WTC11 (cell line): ENCODE measurements around the gene CEMIP. TPM values are rescaled to one million over a fixed set of nuclear protein-coding genes. Genes with fewer than 3 reads are reported as not detected.
A peak's percentile ranks its signal among the peaks of the same experiment; 100 is the strongest.

ENCODE experiments used
- ATAC-seq: fragments of 200-7000 bp; cut with Tn5 transposase; 2 replicates; pipeline ENCODE4 v1.10.0; 2021; ENCODE audit warnings: mild to moderate bottlenecking, moderate library complexity
- CTCF ChIA-PET: fragments of 300-600 bp; sonication (Branson Sonifier 250); formaldehyde crosslinking; loops from one replicate; lab custom pipeline; 2021; ENCODE audit warnings: antibody characterized with exemption; lab: Charles Lee
- POLR2A ChIA-PET: fragments of 350-600 bp; sonication (Branson Sonifier 250); formaldehyde crosslinking; loops from one replicate; lab custom pipeline; 2021; ENCODE audit warnings: antibody characterized with exemption; lab: Charles Lee
- DNase-seq: peaks from one replicate; pipeline ENCODE4 v3.0.0; 2021; ENCODE audit warnings: low spot score
- H3K27ac Mint-ChIP-seq: 2 replicates; pipeline ENCODE4 v1.8.0; 2021; ENCODE audit warnings: mixed read lengths
- H3K27me3 Mint-ChIP-seq: 2 replicates; pipeline ENCODE4 v1.8.0; 2021; ENCODE audit warnings: low read depth, mild to moderate bottlenecking, moderate library complexity, mixed read lengths
- H3K36me3 Mint-ChIP-seq: 2 replicates; pipeline ENCODE4 v1.8.0; 2021; ENCODE audit warnings: mixed read lengths
- H3K4me1 Mint-ChIP-seq: 2 replicates; pipeline ENCODE4 v1.8.0; 2022; ENCODE audit warnings: mixed read lengths
- H3K4me3 Mint-ChIP-seq: 2 replicates; pipeline ENCODE4 v1.8.0; 2021; ENCODE audit warnings: mild to moderate bottlenecking, moderate library complexity, mixed read lengths
- H3K9me3 Mint-ChIP-seq: 2 replicates; pipeline ENCODE4 v1.8.0; 2021; ENCODE audit warnings: mixed read lengths
- ELF4 ChIP-seq: sonication (generic); formaldehyde crosslinking; IDR thresholded peaks from 2 replicates; pipeline ENCODE4 v1.8.1; 2022; ENCODE audit warnings: low read depth, mild to moderate bottlenecking, moderate library complexity, missing genetic modification reagents
- FOXK1 ChIP-seq: sonication (generic); formaldehyde crosslinking; IDR thresholded peaks from 2 replicates; pipeline ENCODE4 v1.8.0; 2022; ENCODE audit warnings: mild to moderate bottlenecking, moderate library complexity, missing genetic modification reagents
- GRHL2 ChIP-seq: fragments of 250-450 bp; sonication (Bioruptor Pico); IDR thresholded peaks from 2 replicates; pipeline ENCODE4 v1.8.0; 2022; ENCODE audit warnings: mild to moderate bottlenecking, moderate library complexity; ENCODE audit not compliant: insufficient replicate concordance, severe bottlenecking
- GTF2I ChIP-seq: fragments of 250-450 bp; sonication (Bioruptor Pico); conservative IDR thresholded peaks from 2 replicates; pipeline ENCODE4 v1.4.0; 2021; ENCODE audit warnings: mild to moderate bottlenecking
- HMGA2 ChIP-seq: fragments of 250-450 bp; sonication (Bioruptor Pico); IDR thresholded peaks from 2 replicates; pipeline ENCODE4 v1.4.0; 2021; ENCODE audit warnings: mild to moderate bottlenecking, moderate library complexity
- MXD4 ChIP-seq: fragments of 250-450 bp; sonication (Bioruptor Pico); IDR thresholded peaks from 2 replicates; pipeline ENCODE4 v1.8.0; 2021; ENCODE audit warnings: mild to moderate bottlenecking, moderate library complexity, borderline replicate concordance
- NFE2L1 ChIP-seq: sonication (generic); formaldehyde crosslinking; IDR thresholded peaks from 2 replicates; pipeline ENCODE4 v1.8.1; 2023; ENCODE audit warnings: missing genetic modification reagents
- NR1H2 ChIP-seq: sonication (generic); formaldehyde crosslinking; IDR thresholded peaks from 2 replicates; pipeline ENCODE4 v1.9.0; 2021; ENCODE audit warnings: mild to moderate bottlenecking, moderate library complexity, missing genetic modification reagents
- SOX15 ChIP-seq: fragments of 250-450 bp; sonication (Bioruptor Pico); IDR thresholded peaks from 2 replicates; pipeline ENCODE4 v1.9.0; 2021; ENCODE audit warnings: mild to moderate bottlenecking
- TEAD1 ChIP-seq: sonication (generic); formaldehyde crosslinking; IDR thresholded peaks from 2 replicates; pipeline ENCODE4 v1.8.0; 2022; ENCODE audit warnings: mild to moderate bottlenecking, missing genetic modification reagents
- ZNF121 ChIP-seq: sonication (generic); formaldehyde crosslinking; IDR thresholded peaks from 2 replicates; pipeline ENCODE4 v1.8.0; 2023; ENCODE audit warnings: missing genetic modification reagents
- ZNF138 ChIP-seq: sonication (generic); formaldehyde crosslinking; conservative IDR thresholded peaks from 2 replicates; pipeline ENCODE4 v1.8.1; 2022; ENCODE audit warnings: mild to moderate bottlenecking, moderate library complexity, missing genetic modification reagents
- ZNF396 ChIP-seq: fragments of 250-450 bp; sonication (Bioruptor Pico); IDR thresholded peaks from 2 replicates; pipeline ENCODE4 v1.8.0; 2021; ENCODE audit warnings: mild to moderate bottlenecking, moderate library complexity, borderline replicate concordance
- total RNA-seq: library from RNA; stranded (reverse); gene quantifications from 3 replicates; pipeline ENCODE4 v1.2.3, GENCODE V29; 2021
- TF ChIP-seq, protein P1 (sequence below): sonication (generic); formaldehyde crosslinking; IDR thresholded peaks from 2 replicates; pipeline ENCODE4 v1.8.1; 2022; ENCODE audit warnings: mild to moderate bottlenecking, missing genetic modification reagents, moderate library complexity, borderline replicate concordance
- TF ChIP-seq, protein P2 (sequence below): fragments of 250-450 bp; sonication (Bioruptor Pico); IDR thresholded peaks from 2 replicates; pipeline ENCODE4 v1.9.0; 2021; ENCODE audit warnings: moderate library complexity, mild to moderate bottlenecking, inconsistent platforms, borderline replicate concordance
- TF ChIP-seq, protein P3 (sequence below): sonication (generic); formaldehyde crosslinking; IDR thresholded peaks from 2 replicates; pipeline ENCODE4 v1.8.1; 2022; ENCODE audit warnings: low read depth, mild to moderate bottlenecking, moderate library complexity, missing genetic modification reagents, borderline replicate concordance
- TF ChIP-seq, protein P4 (sequence below): fragments of 250-450 bp; sonication (Bioruptor Pico); IDR thresholded peaks from 2 replicates; pipeline ENCODE4 v1.9.0; 2021; ENCODE audit warnings: mild to moderate bottlenecking, borderline replicate concordance
- TF ChIP-seq, protein P5 (sequence below): sonication (generic); formaldehyde crosslinking; IDR thresholded peaks from 2 replicates; pipeline ENCODE4 v1.8.0; 2022; ENCODE audit warnings: mild to moderate bottlenecking, missing genetic modification reagents
- TF ChIP-seq, protein P6 (sequence below): sonication (generic); formaldehyde crosslinking; IDR thresholded peaks from 2 replicates; pipeline ENCODE4 v1.8.0; 2023; ENCODE audit warnings: missing genetic modification reagents, mild to moderate bottlenecking, borderline replicate concordance

CEMIP gene
- total RNA-seq, 1 experiment from 2014 or later, result 0.87 TPM

DNA sequence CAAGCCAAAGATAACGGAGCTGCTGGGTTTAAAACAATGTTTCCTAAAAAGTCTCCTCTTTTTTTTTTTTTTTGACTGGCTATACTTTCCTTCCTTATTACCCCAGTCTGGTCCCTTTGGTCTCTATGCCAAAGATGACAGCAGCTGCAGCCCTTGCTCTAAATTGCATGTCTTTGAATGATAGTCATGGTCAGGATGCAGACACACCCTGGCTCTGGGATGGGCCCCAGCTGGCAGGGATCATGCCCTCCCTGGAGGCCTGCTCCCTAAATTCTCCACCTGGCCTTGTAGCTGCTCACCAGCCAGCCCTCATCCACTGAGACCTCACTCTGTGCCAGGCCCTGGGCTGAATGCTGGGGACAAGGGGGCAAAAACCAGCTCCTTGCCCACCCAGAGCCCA lies 114.6 kb downstream of the CEMIP start:
- CTCF ChIA-PET, result interaction anchor here (0.8 to 0.9 kb wide), 2 partner anchors 76 to 373 kb away, joined by 3 read pairs; no protein-coding TSS in a partner anchor
- POLR2A ChIA-PET, result no interaction called here

DNA sequence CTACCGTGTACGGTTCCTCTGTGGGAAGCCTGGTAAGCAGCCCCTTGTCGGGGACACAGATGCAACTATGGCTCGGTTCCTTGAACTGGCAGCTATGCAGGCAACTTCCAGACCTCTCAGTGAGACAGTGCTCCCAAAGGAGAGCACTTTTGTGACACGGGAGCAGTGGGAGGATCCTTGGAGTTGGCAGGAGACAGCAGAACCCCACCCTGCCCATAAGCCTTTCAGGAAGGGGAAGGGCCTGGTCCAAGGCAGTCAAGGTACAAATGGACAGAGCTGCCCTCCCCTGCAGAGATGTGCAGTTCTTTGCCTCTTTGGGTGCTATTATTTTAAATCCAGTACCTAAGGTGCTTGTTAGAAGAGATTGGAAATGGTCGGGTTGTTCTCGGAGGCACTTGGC lies 115.9 kb downstream of the CEMIP start:
- no peak overlapping the region for H3K27ac Mint-ChIP-seq
- TF ChIP-seq MXD4, result no peak
- no peak for TF ChIP-seq NFE2L1 (CRISPR knock-in tag)
- TF ChIP-seq, protein P1, sequence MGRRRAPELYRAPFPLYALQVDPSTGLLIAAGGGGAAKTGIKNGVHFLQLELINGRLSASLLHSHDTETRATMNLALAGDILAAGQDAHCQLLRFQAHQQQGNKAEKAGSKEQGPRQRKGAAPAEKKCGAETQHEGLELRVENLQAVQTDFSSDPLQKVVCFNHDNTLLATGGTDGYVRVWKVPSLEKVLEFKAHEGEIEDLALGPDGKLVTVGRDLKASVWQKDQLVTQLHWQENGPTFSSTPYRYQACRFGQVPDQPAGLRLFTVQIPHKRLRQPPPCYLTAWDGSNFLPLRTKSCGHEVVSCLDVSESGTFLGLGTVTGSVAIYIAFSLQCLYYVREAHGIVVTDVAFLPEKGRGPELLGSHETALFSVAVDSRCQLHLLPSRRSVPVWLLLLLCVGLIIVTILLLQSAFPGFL (CRISPR knock-in tag), result no peak
- no peak for TF ChIP-seq TEAD1 (CRISPR knock-in tag)
- no peak for TF ChIP-seq FOXK1
- no peak for TF ChIP-seq ZNF121 (CRISPR knock-in tag)
- no peak for TF ChIP-seq NR1H2
- TF ChIP-seq SOX15 (CRISPR knock-in tag), result no peak
- no peak for TF ChIP-seq HMGA2 (CRISPR knock-in tag)
- peaks cover 18% of the 10 kb centered on the region for H3K9me3 Mint-ChIP-seq
- peaks cover 17% of the 10 kb centered on the region for H3K36me3 Mint-ChIP-seq
- H3K27me3 Mint-ChIP-seq, result no peaks in the 10 kb centered on the region
- CTCF ChIA-PET, result no interaction called here
- DNase-seq, result no peak
- ATAC-seq, result no peak
- no peak overlapping the region for H3K4me3 Mint-ChIP-seq
- no peaks in the 10 kb centered on the region for H3K4me1 Mint-ChIP-seq
- POLR2A ChIA-PET, result no interaction called here

More for the DNA sequence above, 114.6 kb downstream of the CEMIP start:
- ATAC-seq, result no peak
- no peaks in the 10 kb centered on the region for H3K27me3 Mint-ChIP-seq
- H3K27ac Mint-ChIP-seq, result no peak overlapping the region
- H3K4me3 Mint-ChIP-seq, result no peak overlapping the region
- peaks cover 17% of the 10 kb centered on the region for H3K36me3 Mint-ChIP-seq
- H3K9me3 Mint-ChIP-seq, result peaks cover 18% of the 10 kb centered on the region
- peaks cover 8% of the 10 kb centered on the region for H3K4me1 Mint-ChIP-seq
- no peak for DNase-seq
- TF ChIP-seq ZNF396 (no peak), ZNF138 (no peak), ELF4 (CRISPR knock-in tag) (no peak)
- TF ChIP-seq, protein P2, sequence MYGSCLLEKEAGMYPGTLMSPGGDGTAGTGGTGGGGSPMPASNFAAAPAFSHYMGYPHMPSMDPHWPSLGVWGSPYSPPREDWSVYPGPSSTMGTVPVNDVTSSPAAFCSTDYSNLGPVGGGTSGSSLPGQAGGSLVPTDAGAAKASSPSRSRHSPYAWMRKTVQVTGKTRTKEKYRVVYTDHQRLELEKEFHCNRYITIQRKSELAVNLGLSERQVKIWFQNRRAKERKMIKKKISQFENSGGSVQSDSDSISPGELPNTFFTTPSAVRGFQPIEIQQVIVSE, result no peak
- TF ChIP-seq, protein P1 (CRISPR knock-in tag), result no peak
- TF ChIP-seq, protein P3, sequence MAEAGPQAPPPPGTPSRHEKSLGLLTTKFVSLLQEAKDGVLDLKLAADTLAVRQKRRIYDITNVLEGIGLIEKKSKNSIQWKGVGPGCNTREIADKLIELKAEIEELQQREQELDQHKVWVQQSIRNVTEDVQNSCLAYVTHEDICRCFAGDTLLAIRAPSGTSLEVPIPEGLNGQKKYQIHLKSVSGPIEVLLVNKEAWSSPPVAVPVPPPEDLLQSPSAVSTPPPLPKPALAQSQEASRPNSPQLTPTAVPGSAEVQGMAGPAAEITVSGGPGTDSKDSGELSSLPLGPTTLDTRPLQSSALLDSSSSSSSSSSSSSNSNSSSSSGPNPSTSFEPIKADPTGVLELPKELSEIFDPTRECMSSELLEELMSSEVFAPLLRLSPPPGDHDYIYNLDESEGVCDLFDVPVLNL (CRISPR knock-in tag), result no peak
- TF ChIP-seq, protein P4, sequence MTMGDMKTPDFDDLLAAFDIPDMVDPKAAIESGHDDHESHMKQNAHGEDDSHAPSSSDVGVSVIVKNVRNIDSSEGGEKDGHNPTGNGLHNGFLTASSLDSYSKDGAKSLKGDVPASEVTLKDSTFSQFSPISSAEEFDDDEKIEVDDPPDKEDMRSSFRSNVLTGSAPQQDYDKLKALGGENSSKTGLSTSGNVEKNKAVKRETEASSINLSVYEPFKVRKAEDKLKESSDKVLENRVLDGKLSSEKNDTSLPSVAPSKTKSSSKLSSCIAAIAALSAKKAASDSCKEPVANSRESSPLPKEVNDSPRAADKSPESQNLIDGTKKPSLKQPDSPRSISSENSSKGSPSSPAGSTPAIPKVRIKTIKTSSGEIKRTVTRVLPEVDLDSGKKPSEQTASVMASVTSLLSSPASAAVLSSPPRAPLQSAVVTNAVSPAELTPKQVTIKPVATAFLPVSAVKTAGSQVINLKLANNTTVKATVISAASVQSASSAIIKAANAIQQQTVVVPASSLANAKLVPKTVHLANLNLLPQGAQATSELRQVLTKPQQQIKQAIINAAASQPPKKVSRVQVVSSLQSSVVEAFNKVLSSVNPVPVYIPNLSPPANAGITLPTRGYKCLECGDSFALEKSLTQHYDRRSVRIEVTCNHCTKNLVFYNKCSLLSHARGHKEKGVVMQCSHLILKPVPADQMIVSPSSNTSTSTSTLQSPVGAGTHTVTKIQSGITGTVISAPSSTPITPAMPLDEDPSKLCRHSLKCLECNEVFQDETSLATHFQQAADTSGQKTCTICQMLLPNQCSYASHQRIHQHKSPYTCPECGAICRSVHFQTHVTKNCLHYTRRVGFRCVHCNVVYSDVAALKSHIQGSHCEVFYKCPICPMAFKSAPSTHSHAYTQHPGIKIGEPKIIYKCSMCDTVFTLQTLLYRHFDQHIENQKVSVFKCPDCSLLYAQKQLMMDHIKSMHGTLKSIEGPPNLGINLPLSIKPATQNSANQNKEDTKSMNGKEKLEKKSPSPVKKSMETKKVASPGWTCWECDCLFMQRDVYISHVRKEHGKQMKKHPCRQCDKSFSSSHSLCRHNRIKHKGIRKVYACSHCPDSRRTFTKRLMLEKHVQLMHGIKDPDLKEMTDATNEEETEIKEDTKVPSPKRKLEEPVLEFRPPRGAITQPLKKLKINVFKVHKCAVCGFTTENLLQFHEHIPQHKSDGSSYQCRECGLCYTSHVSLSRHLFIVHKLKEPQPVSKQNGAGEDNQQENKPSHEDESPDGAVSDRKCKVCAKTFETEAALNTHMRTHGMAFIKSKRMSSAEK, result no peak

DNA sequence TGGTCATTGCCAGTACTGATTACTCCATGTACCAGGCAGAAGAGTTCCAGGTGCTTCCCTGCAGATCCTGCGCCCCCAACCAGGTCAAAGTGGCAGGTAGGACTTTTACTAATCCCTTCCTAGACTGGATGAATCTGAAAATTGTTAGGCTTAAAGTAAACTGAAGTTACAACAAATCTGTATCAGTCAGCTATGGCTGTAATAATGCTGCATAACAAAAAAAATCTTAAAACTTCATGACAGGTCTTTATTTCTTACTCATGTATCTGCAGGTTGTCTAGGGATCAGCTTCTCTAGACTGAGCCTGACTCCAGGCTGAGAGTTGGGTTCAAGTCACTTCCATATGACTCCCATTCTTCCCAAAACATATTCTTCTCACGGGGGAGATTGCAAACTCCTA lies 116.8 kb downstream of the CEMIP start:
- Mint-ChIP-seq H3K27ac (no peak overlapping the region), H3K4me3 (no peak overlapping the region), H3K36me3 (peaks cover 17% of the 10 kb centered on the region), H3K9me3 (peaks cover 18% of the 10 kb centered on the region), H3K27me3 (no peaks in the 10 kb centered on the region), H3K4me1 (no peaks in the 10 kb centered on the region)
- POLR2A ChIA-PET, result no interaction called here
- no peak for DNase-seq
- CTCF ChIA-PET, result no interaction called here
- ATAC-seq, result no peak
- TF ChIP-seq, protein P5, sequence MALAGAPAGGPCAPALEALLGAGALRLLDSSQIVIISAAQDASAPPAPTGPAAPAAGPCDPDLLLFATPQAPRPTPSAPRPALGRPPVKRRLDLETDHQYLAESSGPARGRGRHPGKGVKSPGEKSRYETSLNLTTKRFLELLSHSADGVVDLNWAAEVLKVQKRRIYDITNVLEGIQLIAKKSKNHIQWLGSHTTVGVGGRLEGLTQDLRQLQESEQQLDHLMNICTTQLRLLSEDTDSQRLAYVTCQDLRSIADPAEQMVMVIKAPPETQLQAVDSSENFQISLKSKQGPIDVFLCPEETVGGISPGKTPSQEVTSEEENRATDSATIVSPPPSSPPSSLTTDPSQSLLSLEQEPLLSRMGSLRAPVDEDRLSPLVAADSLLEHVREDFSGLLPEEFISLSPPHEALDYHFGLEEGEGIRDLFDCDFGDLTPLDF (CRISPR knock-in tag), result no peak
- TF ChIP-seq, protein P6, sequence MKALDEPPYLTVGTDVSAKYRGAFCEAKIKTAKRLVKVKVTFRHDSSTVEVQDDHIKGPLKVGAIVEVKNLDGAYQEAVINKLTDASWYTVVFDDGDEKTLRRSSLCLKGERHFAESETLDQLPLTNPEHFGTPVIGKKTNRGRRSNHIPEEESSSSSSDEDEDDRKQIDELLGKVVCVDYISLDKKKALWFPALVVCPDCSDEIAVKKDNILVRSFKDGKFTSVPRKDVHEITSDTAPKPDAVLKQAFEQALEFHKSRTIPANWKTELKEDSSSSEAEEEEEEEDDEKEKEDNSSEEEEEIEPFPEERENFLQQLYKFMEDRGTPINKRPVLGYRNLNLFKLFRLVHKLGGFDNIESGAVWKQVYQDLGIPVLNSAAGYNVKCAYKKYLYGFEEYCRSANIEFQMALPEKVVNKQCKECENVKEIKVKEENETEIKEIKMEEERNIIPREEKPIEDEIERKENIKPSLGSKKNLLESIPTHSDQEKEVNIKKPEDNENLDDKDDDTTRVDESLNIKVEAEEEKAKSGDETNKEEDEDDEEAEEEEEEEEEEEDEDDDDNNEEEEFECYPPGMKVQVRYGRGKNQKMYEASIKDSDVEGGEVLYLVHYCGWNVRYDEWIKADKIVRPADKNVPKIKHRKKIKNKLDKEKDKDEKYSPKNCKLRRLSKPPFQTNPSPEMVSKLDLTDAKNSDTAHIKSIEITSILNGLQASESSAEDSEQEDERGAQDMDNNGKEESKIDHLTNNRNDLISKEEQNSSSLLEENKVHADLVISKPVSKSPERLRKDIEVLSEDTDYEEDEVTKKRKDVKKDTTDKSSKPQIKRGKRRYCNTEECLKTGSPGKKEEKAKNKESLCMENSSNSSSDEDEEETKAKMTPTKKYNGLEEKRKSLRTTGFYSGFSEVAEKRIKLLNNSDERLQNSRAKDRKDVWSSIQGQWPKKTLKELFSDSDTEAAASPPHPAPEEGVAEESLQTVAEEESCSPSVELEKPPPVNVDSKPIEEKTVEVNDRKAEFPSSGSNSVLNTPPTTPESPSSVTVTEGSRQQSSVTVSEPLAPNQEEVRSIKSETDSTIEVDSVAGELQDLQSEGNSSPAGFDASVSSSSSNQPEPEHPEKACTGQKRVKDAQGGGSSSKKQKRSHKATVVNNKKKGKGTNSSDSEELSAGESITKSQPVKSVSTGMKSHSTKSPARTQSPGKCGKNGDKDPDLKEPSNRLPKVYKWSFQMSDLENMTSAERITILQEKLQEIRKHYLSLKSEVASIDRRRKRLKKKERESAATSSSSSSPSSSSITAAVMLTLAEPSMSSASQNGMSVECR (CRISPR knock-in tag), result no peak
- TF ChIP-seq GRHL2 (no peak), GTF2I (0 out of 2 replicates have a peak, but pooled peaks have one; percentile 35)
